GM23248 (cell line): ENCODE measurements around the gene ADK.

Source experiments
- EZH2 ChIP-seq: fragments of 200-600 bp; sonication (generic); IDR thresholded peaks from 2 replicates; pipeline ENCODE4 v1.6.1; 2018; ENCODE audit warnings: antibody characterized with exemption, mild to moderate bottlenecking; ENCODE audit not compliant: insufficient read depth, poor library complexity, severe bottlenecking
- EZH2phosphoT487 ChIP-seq: fragments of 200-600 bp; sonication (generic); IDR thresholded peaks from 2 replicates; pipeline ENCODE4 v1.6.1; 2018; ENCODE audit warnings: antibody characterized with exemption, moderate library complexity, mild to moderate bottlenecking, low read depth; ENCODE audit not compliant: insufficient read depth

- no peak for TF ChIP-seq EZH2
- TF ChIP-seq EZH2phosphoT487, result no peak
Observed at GRCh38 chr10:74177140-74177677, 26.2 kb downstream of the ADK start.
